HUES48 (cell line): ENCODE results near the gene ZFP28.

ENCODE experiments used
- H3K27ac ChIP-seq: one replicate; pipeline ENCODE4 v1.7.0; 2013; ENCODE audit warnings: low read depth, low read length, inconsistent platforms
- H3K27me3 ChIP-seq: 2 replicates; pipeline ENCODE4 v1.6.1; 2013; ENCODE audit warnings: mild to moderate bottlenecking, low read length; ENCODE audit not compliant: control insufficient read depth, insufficient read depth
- H3K36me3 ChIP-seq: 2 replicates; pipeline ENCODE4 v1.6.1; 2013; ENCODE audit warnings: low read length; ENCODE audit not compliant: control insufficient read depth, insufficient read depth
- H3K4me1 ChIP-seq: 2 replicates; pipeline ENCODE4 v1.6.1; 2013; ENCODE audit warnings: mild to moderate bottlenecking, low read length; ENCODE audit not compliant: control insufficient read depth, insufficient read depth
- H3K4me3 ChIP-seq: 2 replicates; pipeline ENCODE4 v1.5.1; 2013; ENCODE audit warnings: mild to moderate bottlenecking, low read depth, low read length
- H3K9ac ChIP-seq: 2 replicates; pipeline ENCODE4 v1.6.1; 2013; ENCODE audit warnings: mild to moderate bottlenecking, low read depth, low read length, moderate library complexity
- H3K9me3 ChIP-seq: 2 replicates; pipeline ENCODE4 v1.6.1; 2013; ENCODE audit warnings: low read length; ENCODE audit not compliant: control insufficient read depth, insufficient read depth

ZFP28 gene

DNA sequence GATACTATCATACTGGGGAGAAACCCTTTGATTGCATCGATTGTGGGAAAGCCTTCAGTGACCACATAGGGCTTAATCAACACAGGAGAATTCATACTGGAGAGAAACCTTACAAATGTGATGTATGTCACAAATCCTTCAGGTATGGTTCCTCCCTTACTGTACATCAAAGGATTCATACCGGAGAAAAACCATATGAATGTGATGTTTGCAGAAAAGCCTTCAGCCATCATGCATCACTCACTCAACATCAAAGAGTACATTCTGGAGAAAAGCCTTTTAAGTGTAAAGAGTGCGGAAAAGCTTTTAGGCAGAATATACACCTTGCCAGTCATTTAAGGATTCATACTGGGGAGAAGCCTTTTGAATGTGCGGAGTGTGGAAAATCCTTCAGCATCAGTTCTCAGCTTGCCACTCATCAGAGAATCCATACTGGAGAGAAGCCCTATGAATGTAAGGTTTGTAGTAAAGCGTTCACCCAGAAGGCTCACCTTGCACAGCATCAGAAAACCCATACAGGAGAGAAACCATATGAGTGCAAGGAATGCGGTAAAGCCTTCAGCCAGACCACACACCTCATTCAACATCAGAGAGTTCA lies 15.6 kb downstream of the ZFP28 start:
- Histone ChIP-seq H3K4me1 (no peaks in the 10 kb centered on the region), H3K9ac (no peak overlapping the region), H3K27ac (no peak overlapping the region), H3K4me3 (peak overlapping the region; percentile 26; the same call in 1 of the 2 replicates), H3K36me3 (peaks cover 43% of the 10 kb centered on the region), H3K27me3 (no peaks in the 10 kb centered on the region), H3K9me3 (peaks cover 89% of the 10 kb centered on the region)

DNA sequence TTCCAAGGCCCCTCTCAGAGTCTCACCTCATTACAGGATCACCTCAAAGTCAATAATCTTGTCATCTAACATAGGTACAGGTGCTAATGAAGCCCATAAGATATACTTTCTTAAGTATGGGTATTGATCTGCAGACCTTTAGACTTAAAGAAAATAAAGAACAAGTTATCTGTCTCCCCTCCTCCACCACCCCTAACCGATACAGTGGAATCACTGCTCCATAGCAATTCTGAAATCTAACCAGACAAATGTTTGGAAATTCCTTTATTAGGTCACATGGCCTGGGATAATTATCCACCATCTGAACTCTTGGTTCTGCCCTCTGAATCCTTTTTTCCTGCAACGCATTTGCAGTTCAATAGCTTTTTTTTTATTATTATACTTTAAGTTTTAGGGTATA lies 24.0 kb downstream of the ZFP28 start:
- Histone ChIP-seq H3K27ac (no peak overlapping the region), H3K36me3 (no peaks in the 10 kb centered on the region), H3K9me3 (peaks cover 63% of the 10 kb centered on the region), H3K4me1 (no peaks in the 10 kb centered on the region), H3K27me3 (no peaks in the 10 kb centered on the region), H3K9ac (no peak overlapping the region), H3K4me3 (no peak overlapping the region)

DNA sequence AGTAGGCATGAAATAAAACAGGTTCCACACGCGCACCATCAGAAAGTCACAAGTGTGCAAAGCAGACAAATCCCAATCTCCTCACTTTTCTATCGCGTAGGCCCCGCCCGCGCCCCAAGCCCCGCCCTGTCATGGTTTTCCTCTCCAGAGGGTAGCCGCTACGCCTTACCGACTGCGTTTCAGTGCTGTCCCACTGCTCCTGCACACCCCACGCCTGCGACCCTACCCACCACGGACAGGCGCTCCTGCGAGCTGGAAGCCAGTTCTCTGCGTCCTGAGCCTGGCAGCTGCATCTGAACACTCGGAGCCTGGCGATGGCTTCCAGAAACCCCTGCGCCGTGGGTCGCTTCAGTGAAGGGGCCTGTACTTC lies 28.1 kb downstream of the ZFP28 start:
- Histone ChIP-seq H3K9me3 (peaks cover 68% of the 10 kb centered on the region), H3K4me1 (peaks cover 4% of the 10 kb centered on the region; the same call in 1 of the 2 replicates), H3K27ac (no peak overlapping the region), H3K4me3 (peak overlapping the region; percentile 98), H3K36me3 (peaks cover 30% of the 10 kb centered on the region), H3K9ac (no peak overlapping the region; the same call in 1 of the 2 replicates), H3K27me3 (no peaks in the 10 kb centered on the region)

DNA sequence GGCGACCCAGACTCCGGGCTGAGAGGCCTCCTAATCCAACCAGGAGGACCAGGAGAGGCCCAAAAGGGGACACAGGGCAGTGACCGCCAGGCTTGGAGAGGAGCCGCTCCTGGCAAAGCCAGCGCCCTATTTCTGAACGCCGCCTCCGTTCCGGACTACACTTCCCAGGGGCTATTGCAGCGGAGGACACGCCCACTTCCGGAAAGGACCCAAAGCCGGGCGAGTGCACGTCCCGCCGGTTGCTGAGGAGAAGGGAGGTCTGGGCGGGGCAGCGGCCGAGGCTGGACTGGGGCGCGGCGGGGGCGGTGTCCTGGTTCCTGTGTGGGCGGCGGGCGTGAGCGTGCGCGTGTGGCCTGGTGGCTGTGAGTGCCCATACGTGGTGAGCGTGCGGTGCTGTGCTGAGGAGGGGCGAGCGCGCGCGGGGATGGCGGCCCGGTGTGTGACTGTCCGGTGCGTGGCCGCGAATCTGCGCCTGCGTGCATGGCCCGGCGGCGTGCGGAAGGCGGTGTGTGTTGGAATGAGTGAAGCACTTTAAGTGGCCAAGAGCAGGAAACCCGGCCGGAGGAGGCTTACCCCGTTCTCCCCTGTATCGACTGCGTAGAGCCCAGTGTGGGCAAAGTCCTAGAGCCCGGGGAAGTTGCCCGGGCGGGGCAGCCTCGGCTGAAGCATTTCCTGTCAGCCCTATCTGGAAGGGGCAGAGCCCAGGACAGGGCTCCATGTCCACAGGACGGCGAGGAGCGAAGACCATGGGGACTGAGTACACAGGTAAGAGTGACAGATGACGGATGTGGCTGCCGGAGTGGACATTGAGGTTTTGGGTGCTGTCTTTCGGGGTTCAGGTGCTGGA lies 28.7 kb downstream of the ZFP28 start, which contains the start of gene ZNF470:
TSS of gene ZNF470 (plus strand) at position 195 of the 847 bp plus-strand sequence. CDS start 2,844 bp downstream, outside the sequence.
- no peak within 1 kb of the TSS for H3K27ac ChIP-seq
- peaks cover 66% of the 10 kb centered on the region for H3K9me3 ChIP-seq
- H3K36me3 ChIP-seq, result peaks cover 32% of the 10 kb centered on the region
- no peaks in the 10 kb centered on the region for H3K27me3 ChIP-seq
- H3K4me3 ChIP-seq, result peak within 1 kb of the TSS; percentile 98
- H3K9ac ChIP-seq, result peak within 1 kb of the TSS; percentile 38
- peaks cover 4% of the 10 kb centered on the region; the same call in 1 of the 2 replicates for H3K4me1 ChIP-seq

DNA sequence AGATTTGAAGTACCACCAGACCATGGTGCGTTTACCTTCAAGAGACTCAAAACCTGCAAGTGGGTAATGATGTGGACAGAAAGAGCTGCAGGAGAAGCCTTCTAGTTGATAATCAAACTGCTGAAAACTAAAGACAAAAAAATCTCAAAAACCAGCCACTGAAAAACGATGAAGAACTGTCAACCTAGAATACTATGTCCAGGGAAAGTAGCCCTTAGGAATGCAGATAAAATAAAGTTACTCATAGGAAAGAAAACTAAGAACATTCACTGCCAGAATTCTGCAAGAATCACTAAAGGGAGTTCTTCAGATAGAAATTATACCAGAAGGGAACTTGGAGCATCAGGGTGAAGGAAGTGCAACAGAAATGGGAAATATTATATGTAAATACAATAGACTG lies 33.8 kb downstream of the ZFP28 start:
- Histone ChIP-seq H3K9me3 (peaks cover 89% of the 10 kb centered on the region), H3K27ac (no peak overlapping the region), H3K4me3 (no peak overlapping the region), H3K27me3 (no peaks in the 10 kb centered on the region), H3K9ac (no peak overlapping the region), H3K4me1 (peaks cover 4% of the 10 kb centered on the region; the same call in 1 of the 2 replicates), H3K36me3 (peaks cover 80% of the 10 kb centered on the region)

DNA sequence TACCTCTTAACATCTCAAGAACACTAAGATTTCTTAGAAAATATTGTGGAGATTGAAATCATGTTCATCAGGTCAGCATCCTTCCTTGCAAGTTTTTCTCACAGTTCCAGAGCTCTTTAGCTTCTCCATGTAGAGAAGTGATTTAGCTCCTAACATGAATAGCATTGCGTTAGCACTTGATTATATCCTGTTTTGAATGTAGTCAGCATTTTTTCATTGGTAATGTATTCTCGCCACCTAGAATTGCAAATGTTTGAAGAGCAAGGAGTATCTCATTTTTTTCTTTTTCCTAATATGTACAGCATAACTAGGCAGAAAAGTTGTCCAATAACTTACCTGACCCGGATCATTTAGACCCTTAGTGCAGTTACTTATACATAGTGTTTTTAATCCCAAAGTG lies 35.2 kb downstream of the ZFP28 start:
- Histone ChIP-seq H3K27ac (no peak overlapping the region), H3K9me3 (peaks cover 95% of the 10 kb centered on the region), H3K4me3 (no peak overlapping the region), H3K9ac (no peak overlapping the region), H3K27me3 (no peaks in the 10 kb centered on the region), H3K4me1 (no peaks in the 10 kb centered on the region), H3K36me3 (peaks cover 81% of the 10 kb centered on the region)

DNA sequence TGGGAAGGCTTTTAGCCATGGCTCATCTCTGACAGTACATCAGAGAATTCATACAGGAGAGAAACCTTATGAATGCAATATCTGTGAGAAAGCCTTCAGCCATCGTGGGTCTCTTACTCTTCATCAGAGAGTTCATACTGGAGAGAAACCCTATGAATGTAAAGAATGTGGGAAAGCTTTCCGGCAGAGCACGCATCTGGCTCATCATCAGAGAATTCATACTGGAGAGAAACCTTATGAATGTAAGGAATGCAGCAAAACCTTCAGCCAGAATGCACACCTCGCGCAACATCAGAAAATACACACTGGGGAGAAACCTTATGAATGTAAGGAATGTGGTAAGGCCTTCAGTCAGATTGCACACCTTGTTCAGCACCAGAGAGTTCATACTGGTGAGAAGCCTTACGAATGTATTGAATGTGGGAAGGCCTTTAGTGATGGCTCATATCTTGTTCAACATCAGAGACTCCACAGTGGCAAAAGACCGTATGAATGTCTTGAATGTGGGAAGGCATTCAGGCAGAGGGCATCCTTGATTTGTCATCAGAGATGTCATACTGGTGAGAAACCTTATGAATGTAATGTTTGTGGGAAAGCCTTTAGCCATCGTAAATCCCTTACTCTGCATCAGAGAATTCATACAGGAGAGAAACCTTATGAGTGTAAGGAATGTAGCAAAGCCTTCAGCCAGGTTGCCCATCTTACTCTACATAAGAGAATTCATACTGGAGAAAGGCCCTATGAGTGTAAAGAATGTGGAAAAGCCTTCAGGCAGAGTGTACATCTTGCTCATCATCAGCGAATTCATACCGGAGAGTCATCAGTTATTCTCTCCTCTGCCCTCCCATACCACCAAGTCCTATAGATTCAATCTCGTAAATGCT lies 39.2 kb downstream of the ZFP28 start:
- Histone ChIP-seq H3K9ac (no peak overlapping the region), H3K4me3 (peak overlapping the region; percentile 36; the same call in 1 of the 2 replicates), H3K9me3 (peaks cover 99% of the 10 kb centered on the region), H3K27me3 (no peaks in the 10 kb centered on the region), H3K4me1 (no peaks in the 10 kb centered on the region), H3K27ac (no peak overlapping the region), H3K36me3 (peaks cover 49% of the 10 kb centered on the region)

DNA sequence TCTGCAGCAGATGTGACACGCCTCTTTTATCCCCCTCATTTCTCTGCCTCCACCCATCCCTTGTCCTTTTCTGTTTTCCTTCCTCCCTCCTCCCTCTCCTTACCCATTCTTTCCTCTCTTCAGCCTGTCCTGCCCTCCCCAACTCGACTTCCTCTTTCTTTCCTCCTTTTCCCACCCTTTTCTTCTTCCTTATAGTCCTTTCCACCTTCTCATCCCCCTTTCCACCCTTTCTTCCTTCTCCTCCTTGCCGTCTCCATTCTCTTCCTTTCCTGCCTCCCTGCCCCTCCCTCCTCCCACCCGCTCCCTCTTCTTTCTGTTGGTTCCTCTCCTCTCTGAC lies 55.7 kb downstream of the ZFP28 start:
- H3K27ac ChIP-seq, result no peak overlapping the region
- no peak overlapping the region for H3K9ac ChIP-seq
- peaks cover 38% of the 10 kb centered on the region for H3K9me3 ChIP-seq
- peaks cover 4% of the 10 kb centered on the region; the same call in 1 of the 2 replicates for H3K36me3 ChIP-seq
- H3K4me1 ChIP-seq, result no peaks in the 10 kb centered on the region
- no peaks in the 10 kb centered on the region for H3K27me3 ChIP-seq
- peak overlapping the region; percentile 93; the same call in 1 of the 2 replicates for H3K4me3 ChIP-seq

DNA sequence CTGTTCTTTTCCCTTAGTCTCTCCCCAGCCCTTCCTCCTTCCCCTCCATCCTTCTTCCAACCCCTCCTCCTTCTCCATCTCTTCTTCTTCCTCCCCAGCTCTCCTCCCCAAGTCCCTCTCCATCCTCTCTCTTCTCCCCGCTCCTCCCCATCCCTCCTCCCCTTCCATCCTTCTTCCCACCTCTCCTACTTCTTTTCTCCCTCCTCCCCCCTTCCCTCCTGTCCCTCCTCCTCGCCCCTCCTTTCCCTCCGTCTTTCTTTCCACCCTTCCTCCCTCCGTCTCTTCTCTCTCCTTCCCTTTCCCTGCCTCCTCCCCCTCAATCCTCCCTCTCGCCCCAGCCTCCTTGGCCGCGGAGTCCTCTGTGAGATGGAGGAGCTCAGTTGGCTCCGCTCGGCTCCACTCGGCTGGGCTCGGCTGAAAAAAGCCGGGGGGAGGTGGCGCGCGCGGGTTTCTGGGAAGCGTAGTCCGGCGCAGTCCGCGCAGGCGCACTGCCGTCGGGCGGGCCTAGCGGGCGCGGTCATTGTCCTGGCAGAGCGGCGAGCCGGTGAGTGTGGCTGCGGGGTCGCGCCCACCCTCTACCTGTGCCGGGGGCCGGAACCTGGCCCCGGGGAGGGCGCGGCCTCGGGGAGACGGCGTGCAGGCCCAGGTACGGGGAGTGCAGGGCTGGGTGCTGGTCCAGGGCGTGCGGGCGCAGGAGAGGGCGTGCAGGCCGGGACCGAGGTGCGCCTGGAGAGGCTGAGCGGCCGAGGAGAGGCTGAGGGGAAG lies 56.2 kb downstream of the ZFP28 start, which contains the start of gene ZNF71:
TSS of gene ZNF71 (plus strand) at position 520 of the 765 bp plus-strand sequence. CDS start 6,257 bp downstream, outside the sequence.
- H3K9ac ChIP-seq, result peak within 1 kb of the TSS; percentile 78
- no peaks in the 10 kb centered on the region for H3K4me1 ChIP-seq
- no peaks in the 10 kb centered on the region for H3K27me3 ChIP-seq
- peaks cover 33% of the 10 kb centered on the region for H3K9me3 ChIP-seq
- peak within 1 kb of the TSS; percentile 93 for H3K4me3 ChIP-seq
- H3K27ac ChIP-seq, result no peak within 1 kb of the TSS
- peaks cover 4% of the 10 kb centered on the region; the same call in 1 of the 2 replicates for H3K36me3 ChIP-seq

DNA sequence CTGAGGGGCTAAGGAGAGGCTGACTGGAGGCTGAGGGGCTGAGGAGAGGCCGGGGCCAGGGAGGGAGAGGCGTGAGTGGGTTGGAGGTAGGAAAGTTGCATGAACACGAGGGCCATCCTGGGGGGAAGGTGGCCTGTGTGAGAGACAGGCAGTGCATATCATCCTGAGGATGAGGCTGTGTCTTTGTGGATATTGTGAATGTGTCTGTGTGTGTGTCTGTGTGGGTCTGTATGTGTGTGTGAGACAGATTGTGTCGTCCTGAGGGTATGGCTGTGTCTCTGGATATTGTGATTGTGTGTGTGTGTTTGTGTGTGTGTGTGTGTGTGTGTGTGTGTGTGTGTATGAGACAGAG lies 56.8 kb downstream of the ZFP28 start:
- Histone ChIP-seq H3K9ac (peak overlapping the region; percentile 78), H3K4me1 (no peaks in the 10 kb centered on the region), H3K27ac (no peak overlapping the region), H3K27me3 (no peaks in the 10 kb centered on the region), H3K4me3 (peak overlapping the region; percentile 93), H3K36me3 (peaks cover 4% of the 10 kb centered on the region; the same call in 1 of the 2 replicates), H3K9me3 (peaks cover 29% of the 10 kb centered on the region)
